Spleen (tissue), 7 donors: ENCODE data around the gene DCHS2.

Experiments
- POLR2A ChIP-seq, 3 donors: fragments of 450-650 bp; IDR thresholded peaks; one replicate each; pipeline ENCODE4 v1.5.1; 2017; ENCODE audit warnings: antibody characterized with exemption in 3 of 3, mild to moderate bottlenecking in 1 of 3
- POLR2AphosphoS5 ChIP-seq, 3 donors: sonication (generic); formaldehyde crosslinking; IDR thresholded peaks; one replicate each; pipeline ENCODE4 v1.5.1; 2017; ENCODE audit warnings: antibody characterized with exemption in 3 of 3
- TF ChIP-seq, protein P1 (sequence below), 11 experiments: fragments of 200-600 bp in 7 of 11; fragments of 450-650 bp in 4 of 11; sonication (generic) in 4 of 11; IDR thresholded peaks in 8 of 11; conservative IDR thresholded peaks in 3 of 11; 1 replicate in 7 of 11; 2 replicates in 4 of 11; pipeline versions ENCODE4 v1.4.0 to v1.8.0; 2016 to 2021; ENCODE audit warnings: antibody characterized with exemption in 11 of 11, inconsistent platforms in 4 of 11, mild to moderate bottlenecking in 1 of 11
- donor health status: DM: no; HTN: no; CAD: no; lungs with moderate emphysema.
- donor health status: DM: no; HTN: no; CAD: no.
- donor health status: DM: no; HTN: no; CAD: no.

DNA sequence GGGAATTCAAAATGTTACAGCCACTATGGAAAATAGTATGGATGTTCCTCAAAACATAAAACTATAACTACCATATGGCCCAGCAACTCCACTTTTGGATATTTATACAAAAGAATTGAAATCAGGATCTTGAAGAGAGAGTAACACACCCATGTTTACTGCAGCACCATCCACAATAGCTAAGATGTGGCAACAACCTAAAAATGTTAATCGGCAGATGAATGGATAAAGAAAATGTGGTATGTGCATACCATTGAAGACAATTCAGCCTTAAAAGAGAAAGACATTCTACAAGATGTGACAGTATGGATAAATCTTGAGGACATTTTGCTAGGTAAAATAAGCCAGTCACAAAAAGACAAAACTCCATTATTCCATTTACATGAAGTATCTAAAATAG lies 171.9 kb downstream of the DCHS2 start:
- TF ChIP-seq POLR2A (IDR thresholded peaks at IDR 0.05) = no peak
- TF ChIP-seq, protein P1, sequence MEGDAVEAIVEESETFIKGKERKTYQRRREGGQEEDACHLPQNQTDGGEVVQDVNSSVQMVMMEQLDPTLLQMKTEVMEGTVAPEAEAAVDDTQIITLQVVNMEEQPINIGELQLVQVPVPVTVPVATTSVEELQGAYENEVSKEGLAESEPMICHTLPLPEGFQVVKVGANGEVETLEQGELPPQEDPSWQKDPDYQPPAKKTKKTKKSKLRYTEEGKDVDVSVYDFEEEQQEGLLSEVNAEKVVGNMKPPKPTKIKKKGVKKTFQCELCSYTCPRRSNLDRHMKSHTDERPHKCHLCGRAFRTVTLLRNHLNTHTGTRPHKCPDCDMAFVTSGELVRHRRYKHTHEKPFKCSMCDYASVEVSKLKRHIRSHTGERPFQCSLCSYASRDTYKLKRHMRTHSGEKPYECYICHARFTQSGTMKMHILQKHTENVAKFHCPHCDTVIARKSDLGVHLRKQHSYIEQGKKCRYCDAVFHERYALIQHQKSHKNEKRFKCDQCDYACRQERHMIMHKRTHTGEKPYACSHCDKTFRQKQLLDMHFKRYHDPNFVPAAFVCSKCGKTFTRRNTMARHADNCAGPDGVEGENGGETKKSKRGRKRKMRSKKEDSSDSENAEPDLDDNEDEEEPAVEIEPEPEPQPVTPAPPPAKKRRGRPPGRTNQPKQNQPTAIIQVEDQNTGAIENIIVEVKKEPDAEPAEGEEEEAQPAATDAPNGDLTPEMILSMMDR (IDR thresholded peaks at IDR 0.05 in 8 of 11, conservative IDR thresholded peaks at IDR 0.05 in 3 of 11) = no peak
- no peak for TF ChIP-seq POLR2AphosphoS5 (IDR thresholded peaks at IDR 0.05)
